PC-9 (cell line): ENCODE data around the gene SLC38A3.

Experiments
- CTCF ChIP-seq: fragments of 200-600 bp; sonication (generic); conservative IDR thresholded peaks from 2 replicates; pipeline ENCODE4 v1.6.1; 2017; ENCODE audit warnings: mixed run types, antibody characterized with exemption, mild to moderate bottlenecking, moderate library complexity
- EZH2 ChIP-seq: fragments of 200-600 bp; sonication (generic); IDR thresholded peaks from 2 replicates; pipeline ENCODE4 v1.8.0; 2017; ENCODE audit warnings: antibody characterized with exemption, low read depth

GRCh38 chr3:50205413-50206276 is 574 bp downstream of the SLC38A3 start:
- no peak for TF ChIP-seq CTCF
- no peak; the same call in 1 of the 2 replicates for TF ChIP-seq EZH2
